Calu3 (cell line): Measurements from ENCODE around the gene DGCR6. TPM values are rescaled to one million over a fixed set of nuclear protein-coding genes. Genes with fewer than 3 reads are reported as not detected.
"Not testable (repeated sequence)": the region's sequence is repeated elsewhere in the genome, so short reads cannot be mapped to it uniquely, and the experiment has no call there.

Source experiments
- BruUV-seq: library from RNA; stranded (reverse); fragments of 400-500 nt; replicated peaks from 2 replicates; lab custom pipeline; 2021; lab: Mats Ljungman, UMichigan
- CTCF ChIA-PET: fragments of 300-600 bp; sonication (Branson Sonifier 250); formaldehyde crosslinking; loops from one replicate; lab custom pipeline; 2022; ENCODE audit warnings: antibody characterized with exemption; lab: Charles Lee
- DNase-seq: peaks from one replicate; pipeline ENCODE4 v3.0.0; 2022
- H3K27ac Mint-ChIP-seq: one replicate; pipeline ENCODE4 v1.8.0; 2022; ENCODE audit warnings: mixed read lengths; ENCODE audit not compliant: unreplicated experiment
- H3K27me3 Mint-ChIP-seq: one replicate; pipeline ENCODE4 v1.8.0; 2022; ENCODE audit warnings: mixed read lengths; ENCODE audit not compliant: unreplicated experiment
- H3K36me3 Mint-ChIP-seq: one replicate; pipeline ENCODE4 v1.8.0; 2022; ENCODE audit warnings: mild to moderate bottlenecking, moderate library complexity, mixed read lengths; ENCODE audit not compliant: insufficient read depth, unreplicated experiment
- H3K4me1 Mint-ChIP-seq: one replicate; pipeline ENCODE4 v1.8.0; 2022; ENCODE audit warnings: mild to moderate bottlenecking, low read depth, mixed read lengths; ENCODE audit not compliant: unreplicated experiment
- H3K4me3 Mint-ChIP-seq: one replicate; pipeline ENCODE4 v1.8.0; 2022; ENCODE audit warnings: mild to moderate bottlenecking, low read depth, moderate library complexity, mixed read lengths; ENCODE audit not compliant: unreplicated experiment
- H3K9me3 Mint-ChIP-seq: one replicate; pipeline ENCODE4 v1.8.0; 2022; ENCODE audit warnings: low read depth, mixed read lengths; ENCODE audit not compliant: unreplicated experiment
- intact Hi-C: fragments of 100-400 bp; cut with micrococcal nuclease; formaldehyde crosslinking; loops from one replicate; pipeline ENCODE4 v1.10.0; 2022; ENCODE audit not compliant: unreplicated experiment
- total RNA-seq: library from RNA; stranded (reverse); gene quantifications from 2 replicates; pipeline ENCODE4 v1.2.3, GENCODE V29; 2022

The DGCR6 gene
- total RNA-seq, 1 experiment from 2014 or later, result 3.1 TPM

DNA sequence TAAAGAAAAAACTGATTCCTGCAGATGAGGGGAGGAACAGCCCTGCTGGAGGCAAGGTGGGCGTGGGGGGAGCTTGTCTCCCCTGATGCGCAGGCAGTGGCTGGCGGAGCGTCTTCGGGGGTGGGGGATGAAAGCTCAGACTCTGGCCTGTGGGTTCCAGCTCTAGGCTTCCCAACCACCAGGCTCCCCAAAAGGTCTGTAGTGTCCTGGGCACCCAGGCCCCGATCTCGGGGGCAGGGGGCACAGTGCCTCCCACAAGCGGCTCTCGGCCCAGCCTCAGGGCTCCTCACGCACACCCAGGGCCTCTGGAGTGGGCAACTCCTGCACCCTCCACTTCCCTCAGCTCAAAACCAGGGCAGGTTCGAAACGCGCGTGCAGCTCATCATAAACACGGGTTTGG lies 50.8 kb downstream of the DGCR6 start:
- DNase-seq, H3K27ac Mint-ChIP-seq, H3K36me3 Mint-ChIP-seq, H3K9me3 Mint-ChIP-seq, CTCF ChIA-PET, BruUV-seq, intact Hi-C loops, H3K4me3 Mint-ChIP-seq: not testable (repeated sequence)
- peaks cover 13% of the 10 kb centered on the region for H3K4me1 Mint-ChIP-seq
- peaks cover 18% of the 10 kb centered on the region for H3K27me3 Mint-ChIP-seq

DNA sequence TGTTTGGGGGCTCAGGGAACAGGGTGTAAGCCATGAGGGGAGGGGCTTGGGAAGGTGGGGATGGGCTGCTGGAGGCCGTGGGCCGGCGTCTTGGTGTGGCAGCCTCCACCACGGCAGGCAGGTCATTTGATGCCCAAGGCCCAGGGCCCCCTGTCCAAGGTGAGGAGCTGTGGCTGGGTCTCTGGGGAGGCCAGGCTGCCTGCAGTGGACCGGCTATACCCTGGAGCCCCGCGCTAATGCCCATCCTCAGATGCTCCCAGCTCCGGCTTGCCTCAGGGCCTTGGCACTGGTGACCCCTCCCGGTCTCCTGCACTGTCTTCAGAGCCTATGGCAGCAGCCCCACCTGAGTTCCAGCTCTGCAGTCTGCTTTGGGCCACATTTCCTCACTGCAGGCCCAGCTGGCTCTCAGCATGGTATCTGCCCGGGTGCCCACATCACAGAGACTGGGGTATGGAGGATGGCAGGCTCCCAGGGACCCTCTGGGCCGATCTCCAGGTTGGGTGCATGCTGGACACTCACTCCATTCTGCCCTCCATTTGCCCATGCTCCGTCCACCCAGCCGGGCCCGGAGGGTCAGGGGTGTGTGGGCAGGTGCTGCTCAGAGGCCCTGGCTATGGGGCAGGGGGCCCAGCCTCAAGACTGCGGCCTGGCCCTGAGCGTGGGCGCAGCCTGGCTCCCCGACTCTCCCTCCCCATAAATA lies 51.7 kb downstream of the DGCR6 start:
- H3K36me3 Mint-ChIP-seq, CTCF ChIA-PET, H3K9me3 Mint-ChIP-seq, H3K27ac Mint-ChIP-seq, DNase-seq, intact Hi-C loops, BruUV-seq: not testable (repeated sequence)
- peaks cover 18% of the 10 kb centered on the region for H3K27me3 Mint-ChIP-seq
- H3K4me1 Mint-ChIP-seq, result peaks cover 13% of the 10 kb centered on the region
- H3K4me3 Mint-ChIP-seq, result peak overlapping the region; percentile 7

DNA sequence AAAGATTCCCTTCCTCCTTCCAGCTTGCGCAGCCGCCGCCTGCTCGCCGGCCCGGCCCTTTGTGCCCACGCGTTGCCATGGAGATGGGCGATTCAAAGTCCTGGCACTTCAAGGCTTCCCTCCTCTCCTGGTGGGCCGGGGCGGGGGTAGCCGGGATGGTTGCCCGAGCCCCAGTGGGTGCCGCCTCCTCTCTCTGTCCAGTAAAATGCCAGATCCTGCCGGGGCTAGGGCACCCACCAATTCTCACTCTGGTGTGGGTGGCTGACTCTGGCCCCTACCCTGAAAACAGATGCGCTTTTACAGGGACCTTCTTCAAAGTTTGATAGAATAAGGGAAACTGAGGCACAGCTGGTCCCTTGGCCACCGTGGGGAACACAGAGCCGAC lies 52.2 kb downstream of the DGCR6 start:
- H3K9me3 Mint-ChIP-seq, intact Hi-C loops, BruUV-seq, H3K27ac Mint-ChIP-seq, H3K36me3 Mint-ChIP-seq, CTCF ChIA-PET: not testable (repeated sequence)
- peak overlapping the region; percentile 7 for H3K4me3 Mint-ChIP-seq
- DNase-seq, result peak; percentile 38
- H3K4me1 Mint-ChIP-seq, result peaks cover 13% of the 10 kb centered on the region
- H3K27me3 Mint-ChIP-seq, result peaks cover 18% of the 10 kb centered on the region

DNA sequence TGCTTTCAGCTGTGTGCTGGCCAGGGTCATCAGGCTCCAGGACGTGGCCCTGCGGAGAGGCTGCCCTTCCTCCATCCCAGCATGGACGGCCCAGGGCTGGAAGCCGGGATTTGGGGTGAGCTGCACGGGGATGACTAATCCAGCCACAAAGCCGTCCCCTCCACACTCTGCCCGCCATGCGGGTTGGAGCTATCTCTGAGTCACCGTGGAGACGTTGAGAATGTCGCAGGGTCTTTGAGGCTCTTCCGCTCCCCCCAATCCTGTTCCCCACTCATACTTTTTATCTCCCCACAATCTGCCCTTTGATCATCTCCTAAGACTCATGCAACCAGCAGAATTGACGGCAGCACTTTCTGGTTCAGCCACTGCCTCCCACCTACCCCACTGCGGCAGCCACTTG lies 52.6 kb downstream of the DGCR6 start:
- H3K36me3 Mint-ChIP-seq, H3K9me3 Mint-ChIP-seq, CTCF ChIA-PET, intact Hi-C loops, BruUV-seq: not testable (repeated sequence)
- H3K4me1 Mint-ChIP-seq, result peaks cover 13% of the 10 kb centered on the region
- H3K4me3 Mint-ChIP-seq, result peak overlapping the region; percentile 7
- peaks cover 18% of the 10 kb centered on the region for H3K27me3 Mint-ChIP-seq
- peak; percentile 38 for DNase-seq
- H3K27ac Mint-ChIP-seq, result peak overlapping the region; percentile 9

DNA sequence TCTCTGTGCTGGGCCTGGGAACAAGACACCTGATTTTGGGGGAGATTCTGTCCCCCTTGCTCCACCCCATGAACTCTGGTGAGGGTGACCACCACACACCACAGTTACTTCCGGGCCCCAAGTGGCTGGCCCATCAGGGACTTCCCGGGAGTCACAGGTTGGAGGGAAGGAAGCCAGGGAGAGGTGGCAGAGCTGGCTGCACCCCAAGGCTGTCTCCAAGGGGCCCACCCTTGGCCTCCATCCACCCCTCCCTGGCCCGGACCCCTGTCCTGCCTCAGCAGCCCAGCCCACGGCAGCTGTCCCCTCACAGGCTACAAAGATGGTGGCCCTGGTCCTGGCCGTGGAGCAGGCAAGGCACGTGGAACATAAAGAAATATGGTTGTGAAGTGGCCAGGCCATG lies 53.1 kb downstream of the DGCR6 start:
- H3K4me1 Mint-ChIP-seq, result peaks cover 13% of the 10 kb centered on the region

DNA sequence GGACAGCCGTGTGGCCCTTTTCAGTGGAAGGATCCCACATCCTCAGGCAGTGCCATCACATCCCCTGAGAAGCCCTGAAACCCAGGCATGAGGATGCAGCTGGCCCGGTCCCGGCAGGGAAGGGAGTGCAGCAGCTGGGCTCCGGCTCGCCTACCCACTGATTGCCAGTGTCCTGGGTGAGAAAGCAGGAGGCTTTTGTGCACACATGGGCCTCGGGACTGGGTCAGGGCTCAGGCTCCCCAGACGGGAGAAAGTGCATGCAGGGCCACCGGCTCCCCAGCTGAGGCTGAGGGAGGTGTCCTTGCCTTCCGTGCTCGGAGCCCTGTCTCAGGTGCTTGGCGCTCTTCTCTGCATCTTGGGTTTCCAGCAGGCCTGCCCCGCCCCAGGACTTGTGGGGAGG lies 53.6 kb downstream of the DGCR6 start:
- CTCF ChIA-PET, BruUV-seq, H3K27ac Mint-ChIP-seq, H3K4me3 Mint-ChIP-seq, intact Hi-C loops, H3K36me3 Mint-ChIP-seq, DNase-seq, H3K9me3 Mint-ChIP-seq: not testable (repeated sequence)
- Mint-ChIP-seq H3K4me1 (peaks cover 13% of the 10 kb centered on the region), H3K27me3 (peaks cover 18% of the 10 kb centered on the region)

More for the DNA sequence above, 53.1 kb downstream of the DGCR6 start:
- CTCF ChIA-PET, H3K9me3 Mint-ChIP-seq, DNase-seq, intact Hi-C loops, BruUV-seq, H3K36me3 Mint-ChIP-seq: not testable (repeated sequence)
- Mint-ChIP-seq H3K27ac (peak overlapping the region; percentile 9), H3K4me3 (peak overlapping the region; percentile 7), H3K27me3 (peaks cover 18% of the 10 kb centered on the region)

DNA sequence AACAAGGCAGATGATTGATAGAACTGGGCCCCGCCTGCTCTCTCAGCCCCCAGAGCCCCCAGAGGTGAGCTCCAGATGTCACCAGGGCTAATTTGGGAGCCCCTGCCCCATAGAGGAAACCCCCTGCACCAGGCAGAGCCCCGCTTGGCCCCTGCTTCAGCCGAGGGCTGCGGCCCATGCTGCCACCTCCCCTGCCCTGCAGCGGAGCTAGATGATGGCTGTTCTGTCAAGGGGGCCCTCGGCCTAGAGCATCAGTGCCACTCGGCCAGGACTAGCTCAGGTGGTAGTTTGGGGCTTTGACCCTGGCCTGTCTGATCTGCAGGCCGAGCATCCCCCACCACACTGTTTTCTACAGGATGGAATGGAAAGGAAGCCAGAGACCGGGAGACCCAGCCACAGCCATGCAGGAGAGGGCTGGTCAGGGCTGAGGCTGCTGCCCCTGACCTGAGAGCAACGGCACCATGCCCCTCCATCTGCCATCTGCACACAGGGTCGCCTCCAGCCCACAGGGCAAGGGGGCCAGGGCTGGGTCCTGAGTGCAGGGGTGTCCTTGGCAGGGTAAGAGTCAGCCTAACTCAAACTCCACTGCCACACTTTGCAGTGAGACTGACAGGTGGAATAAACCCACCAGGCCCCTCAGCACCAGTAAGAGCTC lies 54.2 kb downstream of the DGCR6 start:
- DNase-seq, CTCF ChIA-PET, intact Hi-C loops, H3K4me3 Mint-ChIP-seq, H3K36me3 Mint-ChIP-seq, H3K9me3 Mint-ChIP-seq, BruUV-seq, H3K27ac Mint-ChIP-seq: not testable (repeated sequence)
- Mint-ChIP-seq H3K27me3 (peaks cover 18% of the 10 kb centered on the region), H3K4me1 (peaks cover 13% of the 10 kb centered on the region)

DNA sequence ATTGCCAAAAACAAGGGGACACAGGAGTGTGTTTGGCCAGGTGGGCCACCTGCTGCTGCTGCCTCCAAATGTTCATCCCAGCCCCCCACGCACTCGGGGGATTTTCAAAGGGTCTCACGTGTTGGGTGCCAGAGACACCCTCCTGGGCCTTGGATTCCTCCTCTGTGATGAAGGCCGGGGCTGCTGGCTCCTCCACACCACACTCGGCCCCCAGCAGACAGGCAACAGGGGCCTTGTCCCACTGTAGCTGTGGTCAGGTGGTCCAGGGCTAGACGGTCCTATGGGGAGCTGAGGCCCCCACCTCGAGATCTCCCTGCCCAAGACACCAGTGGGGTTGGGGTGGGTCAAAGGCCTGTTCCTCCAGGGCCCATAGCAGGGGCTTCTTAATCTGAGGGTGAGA lies 55.1 kb downstream of the DGCR6 start:
- BruUV-seq, H3K27ac Mint-ChIP-seq, intact Hi-C loops, H3K4me3 Mint-ChIP-seq, H3K36me3 Mint-ChIP-seq, H3K9me3 Mint-ChIP-seq, CTCF ChIA-PET, DNase-seq: not testable (repeated sequence)
- Mint-ChIP-seq H3K27me3 (peaks cover 18% of the 10 kb centered on the region), H3K4me1 (peaks cover 13% of the 10 kb centered on the region)
